GM12892 (cell line): ENCODE results near the gene GNAI3.

Experiments used
- POLR2A ChIP-seq: IDR thresholded peaks from 2 replicates; pipeline ENCODE4 v1.6.1; 2011; ENCODE audit warnings: low read depth, low read length, control low read depth
- POLR2AphosphoS5 ChIP-seq: IDR thresholded peaks from 2 replicates; pipeline ENCODE4 v1.6.1; 2011; ENCODE audit warnings: low read depth, low read length, control low read depth
- TAF1 ChIP-seq: IDR thresholded peaks from 2 replicates; pipeline ENCODE4 v1.6.1; 2011; ENCODE audit warnings: low read depth, mild to moderate bottlenecking, control low read depth, low read length, borderline replicate concordance

- TF ChIP-seq POLR2AphosphoS5 (no peak), POLR2A (no peak), TAF1 (no peak)
Observed at GRCh38 chr1:109639841-109640184, 91.4 kb downstream of the GNAI3 start.
